GM23338 (cell line): ENCODE results near the gene PCSK6. TPM values are rescaled to one million over a fixed set of nuclear protein-coding genes. Genes with fewer than 3 reads are reported as not detected.

Experiments
- ATAC-seq: fragments of 200-7000 bp; cut with Tn5 transposase; 3 replicates; pipeline ENCODE4 v1.9.1; 2020
- DNase-seq: peaks from one replicate; pipeline ENCODE4 v3.0.0-alpha.2; 2015; ENCODE audit warnings: low spot score
- H2AFZ ChIP-seq: fragments of 200-600 bp; sonication (generic); 2 replicates; pipeline ENCODE4 v1.8.0; 2016; ENCODE audit warnings: antibody characterized with exemption, mild to moderate bottlenecking, moderate library complexity
- H3F3A ChIP-seq: fragments of 200-600 bp; sonication (generic); replicated peaks from 2 replicates; pipeline ENCODE4 v1.8.0; 2017; ENCODE audit warnings: antibody characterized with exemption, mixed run types, low read depth
- H3K27ac ChIP-seq: fragments of 200-600 bp; sonication (generic); 2 replicates; pipeline ENCODE4 v1.6.1; 2016; ENCODE audit warnings: low read depth
- H3K27me3 ChIP-seq: fragments of 200-600 bp; sonication (generic); 2 replicates; pipeline ENCODE4 v1.8.0; 2016; ENCODE audit warnings: mild to moderate bottlenecking, mixed run types, moderate library complexity; ENCODE audit not compliant: insufficient read depth
- H3K36me3 ChIP-seq: fragments of 200-600 bp; sonication (generic); 2 replicates; pipeline ENCODE4 v1.8.0; 2016; ENCODE audit warnings: mild to moderate bottlenecking; ENCODE audit not compliant: insufficient read depth
- H3K4me1 ChIP-seq: fragments of 200-600 bp; sonication (generic); 2 replicates; pipeline ENCODE4 v1.8.0; 2016; ENCODE audit warnings: mild to moderate bottlenecking, moderate library complexity; ENCODE audit not compliant: insufficient read depth
- H3K4me2 ChIP-seq: fragments of 200-600 bp; sonication (generic); 2 replicates; pipeline ENCODE4 v1.7.1; 2017; ENCODE audit warnings: mixed run types
- H3K4me3 ChIP-seq: fragments of 200-600 bp; sonication (generic); 2 replicates; pipeline ENCODE4 v1.6.1; 2016; ENCODE audit warnings: mixed run types
- H3K79me2 ChIP-seq: fragments of 200-600 bp; sonication (generic); replicated peaks from 2 replicates; pipeline ENCODE4 v1.8.0; 2017; ENCODE audit warnings: mild to moderate bottlenecking; ENCODE audit not compliant: insufficient read depth
- H3K9me2 ChIP-seq: fragments of 200-600 bp; sonication (generic); 2 replicates; pipeline ENCODE4 v1.8.0; 2017; ENCODE audit not compliant: insufficient read depth
- H4K20me1 ChIP-seq: fragments of 200-600 bp; sonication (generic); replicated peaks from 2 replicates; pipeline ENCODE4 v1.8.0; 2017; ENCODE audit warnings: mild to moderate bottlenecking; ENCODE audit not compliant: insufficient read depth
- H3K27ac Mint-ChIP-seq: 2 replicates; pipeline ENCODE4 v1.8.0; 2020; ENCODE audit warnings: inconsistent platforms, mild to moderate bottlenecking, moderate library complexity, mixed read lengths
- H3K27me3 Mint-ChIP-seq: 3 replicates; pipeline ENCODE4 v1.8.0; 2022; ENCODE audit warnings: low read depth, mild to moderate bottlenecking, moderate library complexity, mixed read lengths, inconsistent platforms; ENCODE audit not compliant: insufficient read depth, poor library complexity
- H3K36me3 Mint-ChIP-seq: 3 replicates; pipeline ENCODE4 v1.8.0; 2021; ENCODE audit warnings: low read depth, mild to moderate bottlenecking, inconsistent platforms, moderate library complexity, mixed read lengths
- H3K4me1 Mint-ChIP-seq: 3 replicates; pipeline ENCODE4 v1.8.0; 2020; ENCODE audit warnings: mild to moderate bottlenecking, inconsistent platforms, mixed read lengths
- H3K4me3 Mint-ChIP-seq: 3 replicates; pipeline ENCODE4 v1.8.0; 2021; ENCODE audit warnings: moderate library complexity, mild to moderate bottlenecking, inconsistent platforms, mixed read lengths
- H3K9me3 Mint-ChIP-seq: 3 replicates; pipeline ENCODE4 v1.8.0; 2020; ENCODE audit warnings: moderate library complexity, mild to moderate bottlenecking, inconsistent platforms, mixed read lengths
- CREB1 ChIP-seq: fragments of 250-450 bp; sonication (Bioruptor Pico); IDR thresholded peaks from 2 replicates; pipeline ENCODE4 v1.5.0; 2020; ENCODE audit warnings: low read depth, mild to moderate bottlenecking, moderate library complexity
- CTCF ChIP-seq, 2 experiments: fragments of 200-600 bp in 1 of 2; sonication (generic) in 1 of 2; conservative IDR thresholded peaks; 2 replicates each; pipeline versions ENCODE4 v1.5.1 to v1.6.1; 2016 to 2017; ENCODE audit warnings: antibody characterized with exemption in 2 of 2, low read depth in 2 of 2, mild to moderate bottlenecking in 2 of 2, moderate library complexity in 1 of 2
- ETS1 ChIP-seq: IDR thresholded peaks from 2 replicates; pipeline ENCODE4 v1.6.1; 2016; ENCODE audit warnings: antibody characterized with exemption
- EZH2 ChIP-seq: fragments of 200-600 bp; sonication (generic); IDR thresholded peaks from one replicate; pipeline ENCODE4 v1.8.0; 2017; ENCODE audit warnings: antibody characterized with exemption, mild to moderate bottlenecking, low read depth; ENCODE audit not compliant: unreplicated experiment
- EZH2phosphoT487 ChIP-seq: fragments of 200-600 bp; sonication (generic); IDR thresholded peaks from one replicate; pipeline ENCODE4 v1.8.1; 2018; ENCODE audit warnings: antibody characterized with exemption; ENCODE audit not compliant: unreplicated experiment
- JUNB ChIP-seq: IDR thresholded peaks from one replicate; pipeline ENCODE4 v1.6.1; 2016; ENCODE audit warnings: antibody characterized with exemption; ENCODE audit not compliant: unreplicated experiment
- NANOG ChIP-seq: IDR thresholded peaks from 2 replicates; pipeline ENCODE4 v1.6.1; 2016; ENCODE audit warnings: antibody characterized with exemption, borderline replicate concordance
- POLR2AphosphoS5 ChIP-seq: IDR thresholded peaks from 2 replicates; pipeline ENCODE4 v1.6.1; 2016; ENCODE audit warnings: antibody characterized with exemption, low read depth
- REST ChIP-seq: IDR thresholded peaks from one replicate; pipeline ENCODE4 v1.6.1; 2018; ENCODE audit warnings: antibody characterized with exemption; ENCODE audit not compliant: unreplicated experiment
- STAT1 ChIP-seq: IDR thresholded peaks from one replicate; pipeline ENCODE4 v1.6.1; 2016; ENCODE audit warnings: antibody characterized with exemption; ENCODE audit not compliant: unreplicated experiment
- ZNF114 ChIP-seq: fragments of 250-450 bp; sonication (Bioruptor Pico); IDR thresholded peaks from 2 replicates; pipeline ENCODE4 v1.5.0; 2020; ENCODE audit warnings: mild to moderate bottlenecking, moderate library complexity
- ZNF331 ChIP-seq: fragments of 250-450 bp; sonication (Bioruptor Pico); IDR thresholded peaks from 2 replicates; pipeline ENCODE4 v1.5.0; 2020; ENCODE audit warnings: low read depth, mild to moderate bottlenecking, moderate library complexity
- ZNF462 ChIP-seq: fragments of 250-450 bp; sonication (Bioruptor Pico); IDR thresholded peaks from 2 replicates; pipeline ENCODE4 v1.5.0; 2020; ENCODE audit warnings: mild to moderate bottlenecking, moderate library complexity
- polyA plus RNA-seq: library from polyadenylated mRNA; unstranded; fragments of >200 nt; fragmentation: Nextera tagmentation; extraction: Ambion mirVana; gene quantifications from 2 replicates; pipeline ENCODE4 v1.2.1, GENCODE V29; 2016
- total RNA-seq: library from RNA; depleted of rRNA; stranded (reverse); fragments of >200 nt; shearing (Covaris generic); gene quantifications from 2 replicates; pipeline ENCODE4 v1.2.3, GENCODE V29; 2014

PCSK6 gene
- total and polyA plus RNA-seq, 2 experiments from 2014 or later = 1.7 to 6.7 TPM

GRCh38 chr15:101378879-101379278 lies 110.6 kb downstream of the PCSK6 start:
- Mint-ChIP-seq H3K27me3 (peaks cover 8% of the 10 kb centered on the region), H3K36me3 (no peaks in the 10 kb centered on the region), H3K4me1 (peaks cover 4% of the 10 kb centered on the region; the same call in 2 of the 3 replicates), H3K4me3 (no peak overlapping the region), H3K27ac (no peak overlapping the region), H3K9me3 (no peaks in the 10 kb centered on the region)
- H3K4me3 ChIP-seq = no peak overlapping the region
- H2AFZ ChIP-seq = no peak overlapping the region
- H3K4me2 ChIP-seq = no peak overlapping the region
- TF ChIP-seq ZNF114 (CRISPR knock-in tag) (no peak), POLR2AphosphoS5 (no peak), STAT1 (no peak), ZNF331 (CRISPR knock-in tag) (no peak), CREB1 (CRISPR knock-in tag) (no peak), EZH2phosphoT487 (no peak), ZNF462 (CRISPR knock-in tag) (no peak), NANOG (no peak), EZH2 (no peak), JUNB (no peak), ETS1 (no peak), CTCF (conservative IDR thresholded peaks at IDR 0.05; ENCODE audit: low read depth in 2 of 2) (no peak), REST (no peak)
- H3K27me3 ChIP-seq = no peaks in the 10 kb centered on the region
- H3K79me2 ChIP-seq = no peaks in the 10 kb centered on the region
- no peak for ATAC-seq
- H3K9me2 ChIP-seq = no peaks in the 10 kb centered on the region
- H4K20me1 ChIP-seq = no peaks in the 10 kb centered on the region
- H3K4me1 ChIP-seq = no peaks in the 10 kb centered on the region
- no peak overlapping the region for H3K27ac ChIP-seq
- H3F3A ChIP-seq = no peaks in the 10 kb centered on the region
- no peaks in the 10 kb centered on the region for H3K36me3 ChIP-seq
- DNase-seq = no peak
